Dedifferentiated amniotic fluid mesenchymal stem cell (primary cell): ENCODE measurements around the gene ENOX2.
"Not testable (repeated sequence)": the region's sequence is repeated elsewhere in the genome, so short reads cannot be mapped to it uniquely, and the experiment has no call there.

Source experiments
- DNase-seq: peaks from one replicate; pipeline ENCODE4 v3.0.0-alpha.2; 2016; ENCODE audit errors: extremely low spot score

Gene ENOX2, protein sequence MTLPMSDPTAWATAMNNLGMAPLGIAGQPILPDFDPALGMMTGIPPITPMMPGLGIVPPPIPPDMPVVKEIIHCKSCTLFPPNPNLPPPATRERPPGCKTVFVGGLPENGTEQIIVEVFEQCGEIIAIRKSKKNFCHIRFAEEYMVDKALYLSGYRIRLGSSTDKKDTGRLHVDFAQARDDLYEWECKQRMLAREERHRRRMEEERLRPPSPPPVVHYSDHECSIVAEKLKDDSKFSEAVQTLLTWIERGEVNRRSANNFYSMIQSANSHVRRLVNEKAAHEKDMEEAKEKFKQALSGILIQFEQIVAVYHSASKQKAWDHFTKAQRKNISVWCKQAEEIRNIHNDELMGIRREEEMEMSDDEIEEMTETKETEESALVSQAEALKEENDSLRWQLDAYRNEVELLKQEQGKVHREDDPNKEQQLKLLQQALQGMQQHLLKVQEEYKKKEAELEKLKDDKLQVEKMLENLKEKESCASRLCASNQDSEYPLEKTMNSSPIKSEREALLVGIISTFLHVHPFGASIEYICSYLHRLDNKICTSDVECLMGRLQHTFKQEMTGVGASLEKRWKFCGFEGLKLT

GRCh38 chrX:130902783-130903613 lies at the start of gene ENOX2:
Gene ENOX2 (minus strand): TSS chrX:130903209. CDS start chrX:130703216, 199,993 bp downstream.
- DNase-seq = peak; percentile 93

- no peak for DNase-seq
Measured at GRCh38 chrX:130952266-130953043, 49.4 kb upstream of the ENOX2 start.

GRCh38 chrX:130944230-130944629 lies 41.2 kb upstream of the ENOX2 start:
- no peak for DNase-seq

DNA sequence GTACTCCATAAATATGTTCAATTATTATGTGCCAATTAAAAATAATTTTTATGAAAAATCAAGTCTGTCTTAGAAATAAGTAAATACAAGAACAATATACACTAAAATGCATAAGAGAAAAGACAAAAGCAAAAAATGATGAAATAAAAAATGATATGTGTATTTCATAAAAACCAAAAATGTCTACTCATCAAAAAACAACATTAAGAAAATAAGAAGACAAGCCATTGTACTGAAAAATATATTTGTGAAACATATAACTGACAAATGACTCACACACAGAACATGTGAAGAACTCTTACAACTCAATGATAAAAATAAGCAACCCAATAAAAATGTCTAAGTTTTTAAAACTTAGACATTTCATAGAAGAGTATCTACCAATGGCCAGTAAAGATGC lies 34.1 kb upstream of the ENOX2 start:
- no peak for DNase-seq

- DNase-seq = no peak
Measured at GRCh38 chrX:130933358-130933757, 30.3 kb upstream of the ENOX2 start.

- DNase-seq = not testable (repeated sequence)
Measured at GRCh38 chrX:130920405-130920804, 17.4 kb upstream of the ENOX2 start.

GRCh38 chrX:130919676-130920075 lies 16.7 kb upstream of the ENOX2 start:
- DNase-seq = not testable (repeated sequence)

- not testable (repeated sequence) for DNase-seq
Measured at GRCh38 chrX:130918498-130918897, 15.5 kb upstream of the ENOX2 start.

GRCh38 chrX:130916636-130917422 lies 13.8 kb upstream of the ENOX2 start:
- DNase-seq = no peak

- no peak for DNase-seq
Measured at GRCh38 chrX:130915302-130915701, 12.3 kb upstream of the ENOX2 start.

DNA sequence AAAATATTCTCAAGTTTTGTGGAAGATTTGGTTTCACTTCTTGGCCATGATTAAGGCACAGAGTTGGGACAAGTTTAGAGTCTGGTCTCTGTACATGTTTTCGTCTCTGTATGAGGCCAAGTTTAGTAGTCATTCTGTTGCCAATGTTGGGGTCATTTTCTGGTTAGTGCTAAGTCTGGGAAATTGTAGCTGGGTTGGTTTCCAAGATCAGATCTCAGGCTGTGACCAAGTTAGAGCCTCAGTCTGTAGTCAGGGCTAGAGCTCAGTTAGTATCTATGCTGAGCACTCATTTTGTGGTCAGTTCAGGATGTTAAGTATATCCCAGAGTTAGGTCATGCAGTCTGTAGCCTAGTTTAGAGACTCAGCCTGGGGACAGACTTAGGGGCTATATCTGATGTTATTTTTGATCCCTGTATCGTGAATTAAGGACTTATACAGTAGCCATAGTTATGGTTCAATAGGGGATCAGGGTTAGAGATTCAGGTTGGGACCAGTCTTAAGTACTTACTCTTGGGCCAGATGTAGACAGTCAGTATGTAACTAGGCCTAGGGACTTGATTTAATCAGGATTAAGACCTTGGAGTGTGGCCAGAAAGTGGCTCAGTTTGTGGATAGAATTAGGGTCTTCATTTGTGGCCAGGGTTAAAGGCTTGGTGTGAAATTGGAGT lies 6.6 kb upstream of the ENOX2 start:
- no peak for DNase-seq

GRCh38 chrX:130906776-130907175 lies 3.8 kb upstream of the ENOX2 start:
- no peak for DNase-seq

GRCh38 chrX:130902446-130902782 lies 595 bp downstream of the ENOX2 start:
- no peak for DNase-seq

GRCh38 chrX:130896802-130897501 lies 6.1 kb downstream of the ENOX2 start:
- no peak for DNase-seq

DNA sequence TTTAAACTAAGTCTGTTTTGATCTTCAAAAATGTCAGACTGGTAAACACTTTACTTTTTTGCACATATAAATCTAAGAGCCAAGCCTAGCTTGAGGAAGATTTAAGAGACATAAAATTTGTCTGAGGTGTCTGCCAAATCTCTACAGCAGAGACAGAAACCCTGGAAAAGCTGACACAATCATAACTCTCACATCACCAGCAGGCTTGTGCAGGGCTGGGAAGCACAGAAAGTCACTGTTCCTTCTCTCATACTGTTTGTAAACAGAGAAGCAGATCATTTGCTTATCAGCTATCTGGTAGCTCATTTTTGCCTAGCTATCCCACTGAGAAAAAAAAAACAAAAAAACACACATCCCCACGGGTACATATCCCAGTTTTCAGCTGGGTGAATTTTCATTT lies 7.0 kb downstream of the ENOX2 start:
- no peak for DNase-seq

DNA sequence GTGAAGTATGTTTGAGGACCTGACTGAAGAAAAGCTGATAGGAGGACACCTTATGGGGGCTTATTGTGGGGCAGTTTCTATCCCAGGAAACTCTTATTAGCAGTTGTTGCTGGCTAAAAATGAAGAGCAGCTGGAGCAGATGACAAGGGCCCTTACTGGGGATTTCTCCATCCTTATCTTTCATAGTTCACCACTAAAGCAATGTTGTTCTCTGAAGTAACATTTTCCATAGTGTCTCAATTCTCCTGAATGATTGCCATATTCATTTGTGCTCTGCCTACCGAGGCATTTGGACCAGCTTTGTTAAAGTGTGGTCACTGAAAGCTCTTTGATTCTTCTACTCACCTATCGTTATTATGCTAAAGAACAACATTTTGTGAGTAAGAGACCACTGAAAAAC lies 7.7 kb downstream of the ENOX2 start:
- DNase-seq = no peak

DNA sequence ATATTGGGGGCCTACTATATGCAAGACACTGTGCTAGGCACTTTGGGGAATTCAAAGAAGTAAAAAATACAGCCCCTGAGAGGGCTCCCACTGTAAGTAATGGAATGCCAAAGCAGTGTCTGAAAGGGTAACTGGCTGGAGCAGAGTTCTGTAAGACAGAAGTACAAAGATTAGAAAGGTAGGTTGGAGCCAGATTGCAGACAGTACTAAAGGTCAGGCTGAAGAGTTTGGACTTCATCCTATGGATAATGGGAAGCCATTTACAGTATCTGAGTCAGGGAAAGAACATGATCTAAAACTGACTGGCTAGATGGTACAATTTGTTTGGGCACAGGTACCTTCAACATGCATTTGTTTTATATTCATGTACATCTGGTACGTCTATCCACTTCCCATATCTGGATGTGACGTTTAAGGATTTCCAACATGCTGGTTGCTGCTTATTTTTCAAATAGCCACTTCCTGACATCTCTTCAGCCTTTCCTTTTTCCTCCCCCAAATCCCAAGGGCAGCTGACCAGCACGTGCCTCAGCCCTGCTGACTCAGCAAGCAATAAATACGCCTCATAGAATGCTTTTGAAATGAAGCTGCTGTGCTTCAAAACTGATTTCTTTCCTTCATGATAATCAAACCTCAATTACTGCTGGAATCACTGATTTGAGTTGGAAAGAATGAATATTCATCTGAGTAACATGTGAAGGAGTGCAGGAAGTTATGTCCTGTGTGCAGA lies 9.5 kb downstream of the ENOX2 start:
- DNase-seq = no peak

- no peak for DNase-seq
Measured at GRCh38 chrX:130887376-130887775, 15.6 kb downstream of the ENOX2 start.

- no peak for DNase-seq
Measured at GRCh38 chrX:130885996-130886395, 17.0 kb downstream of the ENOX2 start.
